Ovary (tissue), 3 donors: ENCODE data around the gene CAPRIN1.

ENCODE experiments used
- CTCF ChIP-seq, 3 donors: fragments of 450-650 bp in 2 of 3; fragments of 200-600 bp in 1 of 3; IDR thresholded peaks; one replicate each; pipeline versions ENCODE4 v1.5.1 to v1.8.0; 2016 to 2022; ENCODE audit warnings: antibody characterized with exemption in 3 of 3, mild to moderate bottlenecking in 1 of 3
- EP300 ChIP-seq: sonication (generic); formaldehyde crosslinking; IDR thresholded peaks from one replicate; pipeline ENCODE4 v1.6.1; 2017; ENCODE audit warnings: antibody characterized with exemption
- POLR2A ChIP-seq: fragments of 450-650 bp; IDR thresholded peaks from one replicate; pipeline ENCODE4 v1.6.1; 2017; ENCODE audit warnings: antibody characterized with exemption, mild to moderate bottlenecking, moderate library complexity
- donor health status: DM: no; HTN: no; CAD: no.

- TF ChIP-seq CTCF (IDR thresholded peaks at IDR 0.05) (no peak), EP300 (no peak), POLR2A (no peak)
Observed at GRCh38 chr11:34114471-34114870, 62.9 kb downstream of the CAPRIN1 start.
